SK-N-SH (cell line): ENCODE results near the gene PRSS23. TPM values are rescaled to one million over a fixed set of nuclear protein-coding genes. Genes with fewer than 3 reads are reported as not detected.

ENCODE experiments used
- CTCF ChIA-PET: fragments of 300-600, 350-600 bp; formaldehyde crosslinking; extraction: SDS; loops from one replicate; lab custom pipeline; 2021; lab: Yijun Ruan, JAX
- POLR2A ChIA-PET: fragments of 350-600 bp; sonication (Branson Sonifier 250); formaldehyde crosslinking; extraction: SDS; loops from one replicate; lab custom pipeline; 2020; ENCODE audit warnings: antibody characterized with exemption, inconsistent platforms; lab: Yijun Ruan, JAX
- DNase-seq: peaks from one replicate; pipeline ENCODE4 v3.0.0; 2012
- H2AFZ ChIP-seq: fragments of 200-600 bp; sonication (generic); 2 replicates; pipeline ENCODE4 v1.8.1; 2016; ENCODE audit warnings: antibody characterized with exemption, mild to moderate bottlenecking, low read depth
- H3F3A ChIP-seq: fragments of 200-600 bp; sonication (generic); replicated peaks from 2 replicates; pipeline ENCODE3; 2016; ENCODE audit warnings: antibody characterized with exemption, mild to moderate bottlenecking; ENCODE audit not compliant: insufficient read depth
- H3K27ac ChIP-seq, 2 experiments: fragments of 200-500 bp in 1 of 2; fragments of 200-600 bp in 1 of 2; sonication (Bioruptor generic) in 1 of 2; sonication (generic), shearing (Covaris generic) in 1 of 2; 2 replicates each; pipeline versions ENCODE4 v1.5.1 to v1.6.1; 2014 to 2016; ENCODE audit warnings: low read depth in 2 of 2, inconsistent platforms in 1 of 2, low read length in 1 of 2, mild to moderate bottlenecking in 1 of 2, mixed read lengths in 1 of 2
- H3K27me3 ChIP-seq: fragments of 200-600 bp; sonication (generic), shearing (Covaris generic); 2 replicates; pipeline ENCODE4 v1.6.1; 2016; ENCODE audit warnings: mixed run types; ENCODE audit not compliant: insufficient read depth
- H3K36me3 ChIP-seq, 2 experiments: fragments of 200-500 bp in 1 of 2; fragments of 200-600 bp in 1 of 2; sonication (Bioruptor generic) in 1 of 2; sonication (generic) in 1 of 2; replicated peaks in 1 of 2; 2 replicates each; pipeline versions ENCODE3 to v1.5.1; 2014 to 2016; ENCODE audit warnings: low read length in 1 of 2, mild to moderate bottlenecking in 1 of 2; ENCODE audit not compliant: insufficient read depth in 2 of 2, control insufficient read depth in 1 of 2
- H3K4me1 ChIP-seq, 2 experiments: fragments of 200-500 bp in 1 of 2; fragments of 200-600 bp in 1 of 2; sonication (Bioruptor generic) in 1 of 2; sonication (generic), shearing (Covaris generic) in 1 of 2; 2 replicates each; pipeline versions ENCODE4 v1.5.1 to v1.6.1; 2014 to 2016; ENCODE audit warnings: low read depth in 1 of 2, low read length in 1 of 2, mixed run types in 1 of 2; ENCODE audit not compliant: insufficient read depth in 2 of 2, control insufficient read depth in 1 of 2
- H3K4me2 ChIP-seq: fragments of 200-600 bp; sonication (generic), shearing (Covaris generic); 2 replicates; pipeline ENCODE4 v1.6.1; 2017; ENCODE audit warnings: mixed run types
- H3K4me3 ChIP-seq, 2 experiments: fragments of 200-500 bp in 1 of 2; fragments of 200-600 bp in 1 of 2; sonication (Bioruptor generic) in 1 of 2; sonication (generic), shearing (Covaris generic) in 1 of 2; 2 replicates each; pipeline versions ENCODE4 v1.5.1 to v1.8.1; 2014 to 2016; ENCODE audit warnings: low read depth in 2 of 2, inconsistent platforms in 1 of 2, low read length in 1 of 2, mild to moderate bottlenecking in 1 of 2, mixed read lengths in 1 of 2, moderate library complexity in 1 of 2
- H3K79me2 ChIP-seq: fragments of 200-600 bp; sonication (generic); 2 replicates; pipeline ENCODE4 v1.8.1; 2017; ENCODE audit warnings: mild to moderate bottlenecking; ENCODE audit not compliant: insufficient read depth
- H3K9ac ChIP-seq: fragments of 200-600 bp; sonication (generic); 2 replicates; pipeline ENCODE4 v1.6.1; 2017; ENCODE audit warnings: mixed run types
- H3K9me2 ChIP-seq: fragments of 200-600 bp; sonication (generic); 2 replicates; pipeline ENCODE4 v1.6.1; 2017; ENCODE audit warnings: mixed run types
- H3K9me3 ChIP-seq: fragments of 200-600 bp; sonication (generic); 2 replicates; pipeline ENCODE4 v1.6.1; 2017; ENCODE audit warnings: mixed run types, mild to moderate bottlenecking, moderate library complexity
- H4K20me1 ChIP-seq: fragments of 200-600 bp; sonication (generic); 2 replicates; pipeline ENCODE4 v1.6.1; 2017; ENCODE audit warnings: mild to moderate bottlenecking, mixed run types; ENCODE audit not compliant: insufficient read depth
- CHD2 ChIP-seq: fragments of 150-350 bp; IDR thresholded peaks from 2 replicates; pipeline ENCODE4 v1.6.1; 2018; ENCODE audit warnings: low read length; ENCODE audit not compliant: partially characterized antibody
- ELF1 ChIP-seq: IDR thresholded peaks from 2 replicates; pipeline ENCODE4 v1.4.0; 2012
- FOSL2 ChIP-seq: IDR thresholded peaks from 2 replicates; pipeline ENCODE4 v1.4.0; 2012; ENCODE audit warnings: low read depth, mild to moderate bottlenecking, moderate library complexity, borderline replicate concordance
- FOXJ3 ChIP-seq: sonication (generic); formaldehyde crosslinking; IDR thresholded peaks from 2 replicates; pipeline ENCODE4 v1.5.1; 2020; ENCODE audit warnings: mild to moderate bottlenecking, missing genetic modification reagents
- FOXM1 ChIP-seq: IDR thresholded peaks from 2 replicates; pipeline ENCODE4 v1.4.0; 2012; ENCODE audit warnings: low read depth, mild to moderate bottlenecking
- GABPA ChIP-seq: IDR thresholded peaks from 2 replicates; pipeline ENCODE4 v1.4.0; 2012; ENCODE audit warnings: low read depth, mild to moderate bottlenecking
- MXI1 ChIP-seq: IDR thresholded peaks from 2 replicates; pipeline ENCODE4 v1.6.1; 2012; ENCODE audit warnings: mild to moderate bottlenecking, low read depth, low read length, improper control_type of control experiment
- NRF1 ChIP-seq: IDR thresholded peaks from 2 replicates; pipeline ENCODE4 v1.6.1; 2012; ENCODE audit warnings: low read depth, mild to moderate bottlenecking, low read length
- PBX3 ChIP-seq: IDR thresholded peaks from 2 replicates; pipeline ENCODE4; 2012
- POLR2AphosphoS5 ChIP-seq: IDR thresholded peaks from 2 replicates; pipeline ENCODE4 v1.6.1; 2012; ENCODE audit warnings: low read depth, low read length
- REST ChIP-seq: IDR thresholded peaks from 2 replicates; pipeline ENCODE4 v1.6.1; 2012; ENCODE audit warnings: mild to moderate bottlenecking, low read depth, low read length, moderate library complexity
- RFX5 ChIP-seq: IDR thresholded peaks from 2 replicates; pipeline ENCODE4 v1.6.1; 2012; ENCODE audit warnings: mild to moderate bottlenecking, improper control_type of control experiment, low read length
- RXRA ChIP-seq: IDR thresholded peaks from 2 replicates; pipeline ENCODE4 v1.4.0; 2012; ENCODE audit warnings: low read depth, mild to moderate bottlenecking, borderline replicate concordance
- TCF12 ChIP-seq: IDR thresholded peaks from 2 replicates; pipeline ENCODE4 v1.4.0; 2012
- YY1 ChIP-seq: IDR thresholded peaks from 2 replicates; pipeline ENCODE4 v1.4.0; 2012; ENCODE audit warnings: low read depth, mild to moderate bottlenecking
- WGBS: methylation state at CpG from one replicate; pipeline ENCODE4 v1.1.6; 2017; ENCODE audit warnings: low lambda C conversion rate; 5-methylcytosine and 5-hydroxymethylcytosine counted together
- polyA plus RNA-seq, 3 experiments: library from polyadenylated mRNA; depleted of rRNA; stranded (reverse); fragments of >200 nt; gene quantifications; 2 replicates each; pipeline ENCODE4 v1.2.3, GENCODE V29; 2012
- TF ChIP-seq, protein P1 (sequence below): IDR thresholded peaks from 2 replicates; pipeline ENCODE4 v1.4.0; 2012; ENCODE audit warnings: low read depth

Gene PRSS23
- polyA plus RNA-seq, 1 of the 3 experiments (the other 2 are of a cell fraction), result 326 TPM

DNA sequence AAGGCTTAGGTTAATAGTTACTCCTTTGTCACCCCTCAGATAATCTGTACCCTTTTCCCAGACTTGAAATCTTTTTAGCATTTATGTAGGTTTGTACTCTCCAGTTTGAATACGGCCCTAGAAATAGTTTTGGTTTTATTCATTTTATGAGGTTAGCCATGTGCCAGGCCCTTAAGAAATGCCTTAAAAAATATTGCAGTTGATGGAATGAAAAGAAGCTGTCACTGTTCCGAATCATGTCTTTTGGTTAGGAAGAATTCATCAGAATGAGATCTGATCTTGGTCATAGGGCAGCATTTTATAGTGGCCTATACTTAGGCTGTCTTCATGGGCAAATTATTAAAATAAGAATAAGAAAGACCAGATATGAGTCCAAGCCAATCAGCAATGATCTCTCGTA lies 14.8 kb upstream of the PRSS23 start:
- Histone ChIP-seq H3K4me2 (no peak overlapping the region), H3K9ac (no peak overlapping the region), H4K20me1 (no peaks in the 10 kb centered on the region), H3F3A (peaks cover 3% of the 10 kb centered on the region), H3K9me3 (no peaks in the 10 kb centered on the region), H3K27me3 (no peaks in the 10 kb centered on the region), H2AFZ (0 out of 2 replicates have a peak overlapping the region, but pooled peaks have one; percentile 11), H3K27ac (peak overlapping the region; percentile 23 to 32; a peak in 3 of 4 replicates), H3K4me1 (peaks cover 2 to 12% of the 10 kb centered on the region in 2 experiments), H3K9me2 (no peaks in the 10 kb centered on the region)
- CTCF ChIA-PET, result interaction anchor here (0.8 to 1.3 kb wide), 4 partner anchors 9 to 177 kb away, joined by 3 to 4 read pairs (median 4); no protein-coding TSS in a partner anchor
- TF ChIP-seq PBX3 (peak; percentile 23; the same call in 1 of the 2 replicates), MXI1 (no peak), TCF12 (no peak)
- TF ChIP-seq, all 33 proteins: peak for 1
- H3K36me3 ChIP-seq, result no peaks in the 10 kb centered on the region
- POLR2A ChIA-PET, result no interaction called here
- no peak overlapping the region for H3K4me3 ChIP-seq
- DNase-seq, result no peak
- no peaks in the 10 kb centered on the region for H3K79me2 ChIP-seq
- 63% methylated on average over 3 of the region's 3 CpGs for WGBS

DNA sequence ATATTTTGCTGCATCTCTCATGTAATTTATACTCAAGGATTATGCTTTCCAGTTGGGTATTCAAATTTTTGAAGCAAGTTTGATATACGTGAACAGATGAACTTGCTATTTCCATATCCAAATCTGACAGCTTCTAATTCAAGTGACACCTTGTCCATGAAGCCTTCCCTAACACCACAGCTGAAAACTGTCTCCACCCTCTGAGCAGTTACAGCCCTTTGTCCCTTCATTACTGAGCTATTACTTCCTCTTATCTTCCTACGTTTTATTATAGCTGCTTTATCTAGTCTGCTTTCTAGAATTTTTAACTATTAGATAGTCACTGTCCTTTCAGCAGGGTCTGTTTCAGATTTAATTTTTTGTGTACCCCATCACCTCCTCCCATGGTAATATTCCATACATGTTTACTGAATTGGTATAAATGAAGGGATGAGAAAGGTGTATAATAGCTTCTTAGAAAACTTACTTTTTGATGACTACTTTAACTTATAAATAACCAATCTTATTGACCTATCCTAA lies 13.3 kb upstream of the PRSS23 start:
- peaks cover 2 to 13% of the 10 kb centered on the region in 2 experiments for H3K4me1 ChIP-seq
- H3K79me2 ChIP-seq, result no peaks in the 10 kb centered on the region
- H3K4me3 ChIP-seq, result no peak overlapping the region
- ChIA-PET CTCF (interaction anchor here (1.0 to 1.2 kb wide), 2 partner anchors 17 to 31 kb away, joined by 3 read pairs; no protein-coding TSS in a partner anchor), POLR2A (no interaction called here)
- H3K27me3 ChIP-seq, result no peaks in the 10 kb centered on the region
- TF ChIP-seq RFX5, result no peak
- TF ChIP-seq TCF12, result no peak
- no peak for TF ChIP-seq ELF1
- TF ChIP-seq, protein P1, sequence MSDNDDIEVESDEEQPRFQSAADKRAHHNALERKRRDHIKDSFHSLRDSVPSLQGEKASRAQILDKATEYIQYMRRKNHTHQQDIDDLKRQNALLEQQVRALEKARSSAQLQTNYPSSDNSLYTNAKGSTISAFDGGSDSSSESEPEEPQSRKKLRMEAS, result no peak
- no peaks in the 10 kb centered on the region for H3K9me2 ChIP-seq
- H4K20me1 ChIP-seq, result no peaks in the 10 kb centered on the region
- 89% methylated on average over 2 of the region's 2 CpGs for WGBS
- H2AFZ ChIP-seq, result no peak overlapping the region
- H3K9ac ChIP-seq, result no peak overlapping the region
- H3K9me3 ChIP-seq, result no peaks in the 10 kb centered on the region
- H3K4me2 ChIP-seq, result no peak overlapping the region
- no peak for DNase-seq
- H3K27ac ChIP-seq, result no peak overlapping the region
- no peaks in the 10 kb centered on the region for H3K36me3 ChIP-seq
- H3F3A ChIP-seq, result peaks cover 3% of the 10 kb centered on the region

- Histone ChIP-seq H3K79me2 (no peaks in the 10 kb centered on the region), H3K9me3 (no peaks in the 10 kb centered on the region), H3K36me3 (no peaks in the 10 kb centered on the region), H3K4me1 (peaks cover 2 to 13% of the 10 kb centered on the region in 2 experiments), H3K4me2 (no peak overlapping the region), H3K27me3 (no peaks in the 10 kb centered on the region), H3F3A (peaks cover 3% of the 10 kb centered on the region), H3K27ac (no peak overlapping the region), H2AFZ (no peak overlapping the region), H3K9me2 (no peaks in the 10 kb centered on the region), H3K4me3 (no peak overlapping the region), H3K9ac (no peak overlapping the region), H4K20me1 (no peaks in the 10 kb centered on the region)
- POLR2A ChIA-PET, result no interaction called here
- no peak for DNase-seq
- CTCF ChIA-PET, result no interaction called here
- TF ChIP-seq FOXJ3 (CRISPR knock-in tag), result no peak
- no peak for TF ChIP-seq CHD2
- TF ChIP-seq FOSL2, result no peak
- no peak for TF ChIP-seq ELF1
- TF ChIP-seq, protein P1, result no peak
- TF ChIP-seq POLR2AphosphoS5, result no peak
- no peak for TF ChIP-seq YY1
- TF ChIP-seq GABPA, result no peak
- no peak for TF ChIP-seq PBX3
- no peak for TF ChIP-seq FOXM1
- no peak for TF ChIP-seq NRF1
- TF ChIP-seq RXRA, result no peak
- no peak for TF ChIP-seq REST
These were observed 12.7 kb upstream of the PRSS23 start for GRCh38 chr11:86787656-86788055.
